ENCODE measurements around the gene GAS2.
A peak's percentile ranks its signal among the peaks of the same experiment; 100 is the strongest.

The GAS2 gene

GRCh38 chr11:22674470-22675439, 8.3 kb downstream of the GAS2 start:
- DNase-seq = no peak

DNA sequence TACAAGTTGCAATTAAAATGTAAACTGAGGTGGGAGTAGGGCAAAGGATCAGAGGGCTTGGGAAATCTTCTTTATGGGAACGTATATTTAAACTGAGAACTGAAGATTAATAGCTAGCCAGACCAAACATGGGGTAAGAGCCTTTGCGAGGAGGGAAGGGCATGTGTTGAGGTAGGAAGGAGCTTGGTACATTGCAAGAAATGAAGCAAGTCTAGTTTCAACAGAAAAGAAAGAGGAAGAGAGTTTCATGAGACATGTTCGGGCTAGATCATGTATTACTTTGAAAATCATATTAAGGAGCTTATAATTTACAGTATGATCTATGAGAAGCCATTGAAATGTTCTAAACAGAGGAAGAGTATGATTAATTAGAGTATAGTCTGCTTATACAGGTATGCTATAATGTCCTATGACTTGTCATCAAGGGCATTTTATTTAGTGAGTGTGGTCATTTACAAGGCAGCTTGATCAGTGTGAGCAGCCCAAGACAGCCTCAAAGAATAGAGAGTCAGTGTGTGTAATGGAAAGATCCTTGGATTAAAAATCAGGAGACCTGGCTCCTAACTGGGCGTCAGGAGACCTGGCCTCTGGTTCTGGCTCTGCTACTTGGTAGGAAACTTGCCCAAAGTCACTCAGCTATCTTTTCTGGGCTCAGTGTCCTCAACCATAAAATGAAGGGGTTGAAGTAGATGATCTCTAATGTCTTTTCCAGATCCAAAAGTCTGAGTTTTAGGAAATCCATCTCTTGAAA, 10.9 kb downstream of the GAS2 start:
- no peak for DNase-seq

DNA sequence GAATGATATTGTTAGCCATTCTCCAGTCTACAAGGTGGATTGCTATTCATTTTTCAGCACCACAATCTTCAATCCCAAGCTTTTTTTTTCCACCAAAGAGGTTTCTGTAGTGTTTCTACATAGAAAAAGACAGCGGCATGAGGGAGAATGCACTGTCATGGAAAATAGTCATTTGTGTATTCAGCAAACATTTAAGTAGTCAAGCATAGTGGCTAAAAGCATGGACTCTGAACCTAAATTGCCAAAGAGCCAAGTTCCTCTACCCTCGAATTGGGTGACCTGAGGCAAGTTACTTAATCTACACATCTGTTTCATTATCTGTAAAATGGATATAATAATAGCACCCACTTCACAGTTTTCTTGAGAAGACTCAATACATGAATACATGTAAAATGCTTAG, 14.2 kb downstream of the GAS2 start:
- DNase-seq = no peak

DNA sequence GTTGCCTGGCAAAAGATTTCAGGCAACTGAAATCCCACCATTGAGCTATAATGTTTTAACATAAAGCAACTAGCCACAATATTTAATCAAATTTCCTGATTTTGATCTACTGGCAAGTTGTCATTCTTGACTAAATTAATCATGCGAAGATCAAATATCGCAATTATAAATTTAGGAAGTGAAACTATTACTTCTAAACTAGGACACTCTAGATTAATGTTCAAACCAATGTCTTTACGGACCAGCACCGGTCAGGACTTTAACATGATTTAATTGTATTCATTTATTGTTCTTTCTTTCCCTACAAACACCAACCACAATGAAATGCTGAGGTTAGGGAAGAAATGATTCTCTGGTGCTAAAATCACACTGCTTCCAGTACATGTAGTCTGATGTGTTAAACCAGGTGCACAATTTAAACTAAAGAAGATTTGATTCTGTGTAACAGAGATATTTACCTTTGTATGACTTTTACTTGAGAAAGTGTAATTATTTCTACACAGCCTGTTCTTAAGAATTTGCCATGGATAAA, 14.9 kb downstream of the GAS2 start:
- DNase-seq = no peak

- DNase-seq = no peak
Measured at GRCh38 chr11:22684082-22684481, 17.7 kb downstream of the GAS2 start.

GRCh38 chr11:22685111-22685510, 18.7 kb downstream of the GAS2 start:
- no peak for DNase-seq

- DNase-seq = no peak
Measured at GRCh38 chr11:22688914-22689313, 22.5 kb downstream of the GAS2 start.

- DNase-seq = no peak
Measured at GRCh38 chr11:22690257-22690656, 23.8 kb downstream of the GAS2 start.

- DNase-seq = no peak
Measured at GRCh38 chr11:22690871-22691270, 24.5 kb downstream of the GAS2 start.

DNA sequence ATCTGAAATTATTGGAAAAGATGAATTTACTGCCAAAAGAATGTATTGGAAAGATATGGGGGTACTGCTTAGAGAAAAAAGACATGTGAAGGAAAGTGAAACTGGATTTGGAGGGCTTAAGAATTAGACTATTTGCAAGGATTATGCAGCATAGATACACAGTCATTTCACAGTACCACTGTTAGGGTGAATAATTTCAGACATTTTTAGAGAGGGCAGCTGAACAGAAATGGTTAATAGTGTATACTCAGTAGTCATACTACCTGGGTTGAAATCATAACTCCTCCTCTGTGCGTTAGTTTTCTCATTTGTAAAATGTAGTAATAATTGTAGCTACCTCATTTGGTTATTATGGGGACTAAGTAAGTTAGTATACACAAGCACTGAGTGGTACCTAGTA, 33.0 kb downstream of the GAS2 start:
- no peak for DNase-seq

GRCh38 chr11:22702031-22702430, 35.6 kb downstream of the GAS2 start:
- no peak for DNase-seq

DNA sequence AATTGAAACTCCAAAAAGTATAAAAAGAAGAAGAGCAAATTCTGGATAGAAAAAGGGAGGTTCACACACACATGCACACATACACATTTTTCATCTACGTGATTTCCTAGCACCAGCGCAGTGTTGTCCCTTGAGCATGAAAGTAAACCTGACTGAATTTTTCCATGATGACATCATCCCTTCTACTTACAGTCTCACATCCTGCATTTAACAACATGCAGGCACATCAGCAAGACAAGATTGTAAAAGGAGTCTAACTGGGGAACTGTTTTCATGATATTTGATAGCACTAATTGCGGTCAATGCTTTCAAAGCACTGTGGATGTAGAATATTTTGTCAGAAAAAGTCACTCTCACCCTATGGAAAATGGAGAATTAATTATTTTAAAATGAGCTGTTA, 36.6 kb downstream of the GAS2 start:
- DNase-seq = peak; percentile 46 to 71

- DNase-seq = peak; percentile 81 to 88
Measured at GRCh38 chr11:22703591-22703990, 37.2 kb downstream of the GAS2 start.

DNA sequence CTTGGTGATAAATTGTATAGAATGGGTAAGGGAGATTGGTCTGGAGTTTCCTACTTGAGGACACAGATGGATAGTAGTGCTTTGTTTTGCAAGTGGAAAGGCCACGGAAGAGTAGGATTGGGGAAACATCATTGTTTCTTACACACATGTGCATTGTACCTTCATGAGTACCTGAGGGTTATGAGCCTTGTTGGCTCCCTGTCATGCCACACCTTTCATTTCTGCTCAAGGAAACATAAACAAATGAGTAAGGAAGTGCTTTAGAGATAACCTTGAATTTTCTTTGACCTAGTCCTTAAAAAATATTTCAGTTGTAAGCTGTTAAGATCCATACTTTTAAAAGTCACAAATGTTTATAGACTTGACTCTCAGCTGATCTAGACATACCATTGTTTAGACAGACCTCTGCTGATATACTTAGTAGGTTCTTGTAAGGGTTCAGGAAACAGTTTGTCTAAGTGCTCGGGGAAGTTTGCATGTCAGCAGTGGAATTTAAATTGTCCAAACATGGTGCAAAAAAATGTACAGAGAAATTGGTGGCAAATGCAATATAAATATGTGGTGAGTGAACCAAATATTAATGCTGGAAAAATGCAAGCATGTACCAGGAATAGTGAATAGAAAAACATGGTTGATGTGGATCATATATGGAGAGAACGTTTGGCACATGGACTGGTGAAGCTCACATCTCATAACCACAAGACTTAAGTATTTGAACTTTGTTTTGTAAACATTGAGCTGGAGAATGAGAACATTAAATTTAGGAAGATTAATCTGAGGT, 40.9 kb downstream of the GAS2 start:
- no peak for DNase-seq

GRCh38 chr11:22711071-22711770, 44.8 kb downstream of the GAS2 start:
- no peak for DNase-seq

DNA sequence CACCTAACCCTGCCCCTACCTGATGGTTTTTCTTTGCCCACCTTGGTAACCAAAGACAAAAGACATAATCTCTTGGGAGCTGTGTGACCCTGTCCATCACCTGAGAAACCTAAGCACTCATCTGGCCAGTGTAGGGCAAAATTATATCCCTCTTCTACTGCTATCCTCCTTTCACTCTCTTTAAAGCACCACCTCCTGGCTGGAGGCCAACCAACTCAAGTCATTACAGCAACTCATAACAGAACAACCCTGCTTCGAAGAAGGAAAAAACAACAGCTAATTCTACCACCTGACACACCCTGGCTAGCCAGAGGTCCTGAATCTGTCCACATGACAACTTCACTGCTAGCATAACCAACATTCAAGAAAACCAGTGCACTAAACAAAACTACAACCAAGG, 45.5 kb downstream of the GAS2 start:
- no peak for DNase-seq

DNA sequence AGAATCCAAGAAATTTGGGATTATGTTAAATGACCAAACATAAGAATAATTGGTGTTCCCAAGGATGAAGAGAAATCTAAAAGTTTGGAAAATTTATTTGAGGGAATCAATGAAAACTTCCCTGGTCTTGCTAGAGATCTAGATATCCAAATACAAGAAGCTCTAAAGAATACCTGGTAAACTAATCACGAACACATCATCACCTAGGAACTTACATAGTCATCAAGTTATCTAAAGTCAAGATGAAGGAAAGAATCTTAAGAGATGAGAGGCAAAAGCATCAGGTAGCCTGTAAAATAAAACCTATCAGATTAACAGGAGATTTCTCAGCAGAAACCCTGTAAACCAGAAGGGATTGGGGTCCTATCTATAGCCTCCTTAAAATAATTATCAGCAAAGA, 46.9 kb downstream of the GAS2 start:
- no peak for DNase-seq

DNA sequence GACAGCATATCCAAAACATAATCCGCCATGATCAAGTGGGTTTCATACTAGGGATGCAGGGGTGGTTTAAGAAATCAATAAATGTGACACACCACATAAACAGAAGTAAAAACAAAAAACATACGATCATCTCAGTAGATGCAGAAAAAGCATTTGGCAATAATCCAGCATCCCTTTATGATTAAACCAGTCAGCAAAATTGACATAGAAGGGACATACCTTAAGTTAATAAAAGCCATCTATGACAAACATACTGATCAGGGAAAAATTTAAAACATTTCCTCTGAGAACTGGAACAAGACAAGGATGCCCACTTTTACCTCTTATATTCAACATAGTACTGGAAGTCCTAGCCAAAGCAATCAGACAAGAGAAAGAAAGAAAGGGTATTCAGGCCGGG, 49.6 kb downstream of the GAS2 start:
- DNase-seq = no peak

DNA sequence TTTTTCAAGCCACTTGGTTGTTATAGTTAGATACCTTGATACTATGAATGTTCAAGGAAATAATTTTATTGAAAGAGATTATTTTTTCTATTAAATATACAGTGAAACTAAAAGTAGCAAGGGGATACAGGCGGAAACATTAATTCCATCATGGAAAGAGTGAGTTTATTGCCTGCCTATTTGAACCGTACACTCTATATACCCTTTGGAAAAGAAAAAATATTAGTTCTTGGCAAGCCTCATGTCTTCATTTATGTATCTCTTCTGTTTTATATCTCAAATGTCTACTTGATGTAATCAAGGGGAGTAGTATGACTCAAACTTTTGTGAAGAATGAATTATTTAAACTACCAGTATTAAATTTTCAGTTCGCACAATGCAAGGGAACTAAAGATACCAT, 54.0 kb downstream of the GAS2 start:
- DNase-seq = no peak

GRCh38 chr11:22723274-22723673, 56.9 kb downstream of the GAS2 start:
- DNase-seq = no peak

DNA sequence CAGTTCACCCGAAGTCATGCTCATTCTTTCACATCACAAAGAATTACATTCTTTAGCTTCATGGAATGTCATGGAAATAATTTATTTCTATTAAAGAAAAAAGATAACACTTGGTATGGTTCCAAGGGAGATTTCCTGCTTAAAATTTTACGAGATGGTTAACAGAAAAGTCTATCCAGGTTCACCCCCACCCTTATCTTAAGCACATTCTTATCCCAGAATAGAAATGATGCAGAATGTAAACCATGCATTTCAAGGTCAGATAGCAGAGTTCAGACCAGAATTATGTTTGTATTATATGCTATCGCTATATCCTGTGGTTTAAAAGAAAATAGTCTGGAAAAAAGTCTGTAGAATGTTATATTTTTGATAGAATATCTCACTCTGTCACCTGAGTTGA, 58.7 kb downstream of the GAS2 start:
- no peak for DNase-seq

DNA sequence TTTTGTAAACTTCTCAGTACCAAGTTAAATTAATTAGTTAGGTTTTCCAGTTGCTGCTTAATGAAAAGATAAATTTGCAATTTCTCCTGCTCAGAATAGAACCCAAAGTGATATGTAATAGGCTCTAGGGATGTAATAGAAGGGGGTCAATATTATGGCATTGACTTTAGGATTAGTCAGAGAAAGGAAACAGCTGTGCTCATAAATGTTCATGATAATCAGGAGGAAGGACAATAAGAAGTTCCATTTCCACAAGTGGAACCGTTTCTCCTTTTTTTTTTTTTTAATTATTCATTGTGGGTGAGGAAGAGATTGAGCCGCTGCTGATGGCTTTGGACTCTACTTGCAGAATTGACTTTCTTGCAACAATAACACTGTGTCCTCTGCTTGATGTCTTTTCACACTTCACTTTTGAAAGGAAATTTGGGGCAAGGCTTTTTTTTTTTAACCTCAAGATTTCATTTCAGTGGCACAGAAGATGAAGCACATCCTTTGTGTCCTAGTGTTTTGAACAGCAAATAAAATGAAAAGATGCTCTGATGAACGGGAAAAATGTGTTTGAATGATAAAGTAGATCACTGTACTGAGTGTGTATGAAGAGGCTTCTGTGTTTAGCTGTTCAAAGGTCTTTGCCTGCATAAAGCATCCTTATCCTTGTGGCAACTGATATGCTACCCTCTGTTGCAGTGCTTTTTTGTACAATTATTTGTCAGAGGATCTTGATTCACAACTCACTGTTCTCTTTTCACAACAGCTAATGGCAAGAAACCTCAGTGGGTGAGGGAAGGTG, 62.4 kb downstream of the GAS2 start:
- no peak for DNase-seq
